IMR-90 (cell line): ENCODE measurements around the gene TIAM1. TPM values are rescaled to one million over a fixed set of nuclear protein-coding genes. Genes with fewer than 3 reads are reported as not detected.

Experiments used
- ATAC-seq: fragments of 200-7000 bp; cut with Tn5 transposase; 2 replicates; pipeline ENCODE4 v1.9.1; 2020; ENCODE audit warnings: low read depth, mild to moderate bottlenecking, moderate library complexity
- BruUV-seq: library from RNA; stranded (reverse); fragments of 400-500 nt; replicated peaks from 2 replicates; lab custom pipeline; 2021; lab: Mats Ljungman, UMichigan
- CTCF ChIA-PET: fragments of 300-600 bp; formaldehyde crosslinking; extraction: SDS; loops from one replicate; lab custom pipeline; 2021; ENCODE audit warnings: antibody characterized with exemption; lab: Yijun Ruan, JAX
- POLR2A ChIA-PET: fragments of 300-600 bp; sonication (Branson Sonifier 250); formaldehyde crosslinking; loops from one replicate; lab custom pipeline; 2022; ENCODE audit warnings: antibody characterized with exemption; ENCODE audit not compliant: unreplicated experiment; lab: Charles Lee
- DNase-seq: peaks from one replicate; pipeline ENCODE4 v3.0.0; 2013
- H2AFZ ChIP-seq: replicated peaks from 2 replicates; pipeline ENCODE3; 2013; ENCODE audit warnings: low read length, mild to moderate bottlenecking; ENCODE audit not compliant: poor library complexity
- H2AK5ac ChIP-seq: 2 replicates; pipeline ENCODE4 v1.6.1; 2013; ENCODE audit warnings: low read depth, low read length, inconsistent platforms
- H2AK9ac ChIP-seq: replicated peaks from 2 replicates; pipeline ENCODE3; 2013; ENCODE audit warnings: mild to moderate bottlenecking, low read depth, low read length, moderate library complexity; ENCODE audit not compliant: poor library complexity
- H2BK120ac ChIP-seq: 2 replicates; pipeline ENCODE4 v1.6.1; 2013; ENCODE audit warnings: low read depth, low read length, inconsistent platforms
- H2BK15ac ChIP-seq: 3 replicates; pipeline ENCODE4 v1.6.1; 2013; ENCODE audit warnings: low read depth, low read length, inconsistent platforms
- H2BK20ac ChIP-seq: 2 replicates; pipeline ENCODE4 v1.6.1; 2013; ENCODE audit warnings: low read depth, mild to moderate bottlenecking, inconsistent platforms, low read length, moderate library complexity
- H2BK5ac ChIP-seq: 2 replicates; pipeline ENCODE4 v1.6.1; 2013; ENCODE audit warnings: mild to moderate bottlenecking, low read depth, low read length, inconsistent platforms; ENCODE audit not compliant: poor library complexity, severe bottlenecking
- H3K14ac ChIP-seq: replicated peaks from 2 replicates; pipeline ENCODE4 v1.6.1; 2013; ENCODE audit warnings: low read depth, low read length, inconsistent platforms
- H3K18ac ChIP-seq: 2 replicates; pipeline ENCODE4 v1.6.1; 2013; ENCODE audit warnings: low read depth, low read length, control low read depth
- H3K23ac ChIP-seq: 2 replicates; pipeline ENCODE4 v1.6.1; 2013; ENCODE audit warnings: low read depth, low read length, inconsistent platforms
- H3K27ac ChIP-seq: 2 replicates; pipeline ENCODE4 v1.5.1; 2013; ENCODE audit warnings: mild to moderate bottlenecking, control low read depth, low read length; ENCODE audit not compliant: insufficient read depth
- H3K27me3 ChIP-seq: 2 replicates; pipeline ENCODE4 v1.6.1; 2013; ENCODE audit warnings: low read length; ENCODE audit not compliant: control insufficient read depth, insufficient read depth
- H3K36me3 ChIP-seq: 2 replicates; pipeline ENCODE4 v1.6.1; 2013; ENCODE audit warnings: low read length, mixed read lengths; ENCODE audit not compliant: control insufficient read depth, insufficient read depth
- H3K4ac ChIP-seq: 2 replicates; pipeline ENCODE4 v1.6.1; 2013; ENCODE audit warnings: low read depth, low read length, inconsistent platforms
- H3K4me1 ChIP-seq: 2 replicates; pipeline ENCODE4 v1.6.1; 2013; ENCODE audit warnings: low read length, mixed read lengths; ENCODE audit not compliant: control insufficient read depth, insufficient read depth
- H3K4me2 ChIP-seq: 2 replicates; pipeline ENCODE4 v1.6.1; 2013; ENCODE audit warnings: low read depth, mild to moderate bottlenecking, control low read depth, low read length, moderate library complexity
- H3K4me3 ChIP-seq: 2 replicates; pipeline ENCODE4 v1.5.1; 2013; ENCODE audit warnings: low read depth, mild to moderate bottlenecking, control low read depth, low read length, moderate library complexity; ENCODE audit not compliant: insufficient read depth
- H3K56ac ChIP-seq: 2 replicates; pipeline ENCODE4 v1.6.1; 2013; ENCODE audit warnings: low read length, inconsistent platforms; ENCODE audit not compliant: insufficient read depth; ENCODE audit errors: extremely low read depth
- H3K79me1 ChIP-seq, 2 experiments: 2 replicates each; pipeline ENCODE4 v1.6.1; 2013; ENCODE audit warnings: low read length in 2 of 2, inconsistent platforms in 1 of 2, low read depth in 1 of 2
- H3K9ac ChIP-seq: 2 replicates; pipeline ENCODE4 v1.6.1; 2013; ENCODE audit warnings: low read depth, low read length, control low read depth
- H3K9me1 ChIP-seq: 2 replicates; pipeline ENCODE4 v1.6.1; 2013; ENCODE audit warnings: low read length, inconsistent platforms; ENCODE audit not compliant: insufficient read depth
- H3K9me3 ChIP-seq: 2 replicates; pipeline ENCODE4 v1.6.1; 2013; ENCODE audit warnings: low read length; ENCODE audit not compliant: control insufficient read depth, insufficient read depth
- H4K20me1 ChIP-seq: 2 replicates; pipeline ENCODE4 v1.6.1; 2013; ENCODE audit warnings: low read length, inconsistent platforms; ENCODE audit not compliant: insufficient read depth
- H4K5ac ChIP-seq: 2 replicates; pipeline ENCODE4 v1.6.1; 2013; ENCODE audit warnings: mild to moderate bottlenecking, low read depth, low read length, control low read depth
- H4K8ac ChIP-seq, 2 experiments: 2 replicates each; pipeline ENCODE4 v1.6.1; 2013; ENCODE audit warnings: low read depth in 2 of 2, low read length in 2 of 2, control low read depth in 1 of 2, inconsistent platforms in 1 of 2
- H4K91ac ChIP-seq: 2 replicates; pipeline ENCODE4 v1.6.1; 2013; ENCODE audit warnings: low read depth, low read length, inconsistent platforms; ENCODE audit not compliant: insufficient read depth
- CHD1 ChIP-seq: IDR thresholded peaks from 2 replicates; pipeline ENCODE4 v1.6.1; 2012; ENCODE audit warnings: low read depth, low read length, improper control_type of control experiment
- CTCF ChIP-seq: conservative IDR thresholded peaks from 2 replicates; pipeline ENCODE4 v1.5.1; 2012; ENCODE audit warnings: mild to moderate bottlenecking, low read depth, low read length, improper control_type of control experiment
- FOS ChIP-seq: fragments of 150-350 bp; IDR thresholded peaks from 2 replicates; pipeline ENCODE4 v1.6.1; 2016; ENCODE audit warnings: low read depth, low read length
- MAFK ChIP-seq: IDR thresholded peaks from 2 replicates; pipeline ENCODE4 v1.6.1; 2012; ENCODE audit warnings: low read depth, low read length, improper control_type of control experiment
- MAZ ChIP-seq: IDR thresholded peaks from 2 replicates; pipeline ENCODE4 v1.6.1; 2012; ENCODE audit warnings: low read depth, mild to moderate bottlenecking, low read length, improper control_type of control experiment, moderate library complexity, borderline replicate concordance
- SMC3 ChIP-seq: fragments of 150-350 bp; IDR thresholded peaks from 2 replicates; pipeline ENCODE4 v1.6.1; 2016; ENCODE audit warnings: low read depth, mild to moderate bottlenecking, antibody characterized with exemption, low read length, moderate library complexity
- USF2 ChIP-seq: fragments of 150-350 bp; IDR thresholded peaks from 2 replicates; pipeline ENCODE4 v1.6.1; 2017; ENCODE audit warnings: mild to moderate bottlenecking, antibody characterized with exemption, low read length, low read depth
- WGBS, 2 experiments: methylation state at CpG; one replicate each; pipeline versions ENCODE4 v1.1.5 to v1.1.7; 2013; ENCODE audit warnings: missing lambda C conversion rate in 2 of 2; ENCODE audit not compliant: insufficient read length in 1 of 2; ENCODE audit errors: extremely low coverage in 2 of 2; 5-methylcytosine and 5-hydroxymethylcytosine counted together
- dilution Hi-C: fragments of 300-500 bp; cut with HindIII; formaldehyde crosslinking; loops from one replicate; pipeline ENCODE4 v1.14.3; 2018; ENCODE audit warnings: low sequenced_read_pairs; ENCODE audit not compliant: unreplicated experiment
- in situ Hi-C: fragments of 300-500 bp; cut with MboI; formaldehyde crosslinking; loops from 3 replicates; pipeline ENCODE4 v1.14.3; 2019; ENCODE audit warnings: low sequenced_read_pairs, inconsistent platforms, mixed read lengths
- intact Hi-C: fragments of 100-400 bp; cut with micrococcal nuclease; formaldehyde crosslinking; loops from 2 replicates; pipeline ENCODE4 v1.10.0; 2022
- polyA plus RNA-seq, 3 experiments: library from polyadenylated mRNA; depleted of rRNA; stranded (reverse); fragments of >200 nt; gene quantifications; 2 replicates each; pipeline ENCODE4 v1.2.3, GENCODE V29; 2012; ENCODE audit warnings: low replicate concordance in 1 of 3
- total RNA-seq: library from RNA; depleted of rRNA; stranded (reverse); fragments of >200 nt; gene quantifications from 2 replicates; pipeline ENCODE4 v1.2.3, GENCODE V29; 2012
- TF ChIP-seq, protein P1 (sequence below): fragments of 150-350 bp; IDR thresholded peaks from 2 replicates; pipeline ENCODE4 v1.6.1; 2016; ENCODE audit warnings: low read depth, mild to moderate bottlenecking, low read length, moderate library complexity, borderline replicate concordance

TIAM1 gene
- total and polyA plus RNA-seq, 2 of the 4 experiments (the other 2 are of a cell fraction), result 2.9 to 9.3 TPM

DNA sequence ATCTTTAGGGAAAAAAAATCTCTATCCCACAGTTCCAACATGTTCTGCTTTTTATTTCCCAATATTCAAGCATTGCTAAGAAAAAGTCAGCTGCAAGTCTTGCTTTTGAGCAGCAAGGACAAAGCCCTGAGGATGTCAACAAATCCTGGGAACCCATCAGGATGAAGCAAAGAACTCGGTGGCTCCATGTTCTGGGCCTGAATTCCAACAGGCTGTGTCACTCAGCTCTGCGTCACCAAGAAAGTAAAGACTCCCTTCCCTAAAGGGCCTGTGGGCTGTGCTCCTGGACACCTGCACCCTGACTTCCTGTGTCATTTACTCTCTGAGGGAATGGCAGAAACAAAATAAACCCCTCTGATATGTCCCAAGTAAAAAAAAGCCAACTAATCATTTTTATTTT, 95.5 kb downstream of the TIAM1 start:
- no peak overlapping the region for H4K5ac ChIP-seq
- no peak overlapping the region for H2BK5ac ChIP-seq
- no peak overlapping the region for H3K4me2 ChIP-seq
- no peaks in the 10 kb centered on the region for H3K9me3 ChIP-seq
- ChIA-PET CTCF (interaction anchor here (0.7 kb wide), 1 partner anchor 13 kb away, joined by 3 read pairs; no protein-coding TSS in a partner anchor), POLR2A (no interaction called here)
- H2AK9ac ChIP-seq, result no peak overlapping the region
- H3K36me3 ChIP-seq, result no peaks in the 10 kb centered on the region
- no peak overlapping the region for H2BK20ac ChIP-seq
- H3K27ac ChIP-seq, result no peak overlapping the region
- H3K4me1 ChIP-seq, result no peaks in the 10 kb centered on the region
- H2AFZ ChIP-seq, result no peak overlapping the region
- H4K8ac ChIP-seq, result no peak overlapping the region
- in situ Hi-C loops, result no loop called here
- no peak overlapping the region for H4K91ac ChIP-seq
- H3K4me3 ChIP-seq, result no peak overlapping the region
- BruUV-seq, result no TSS peak
- H3K56ac ChIP-seq, result no peak overlapping the region
- H3K4ac ChIP-seq, result no peak overlapping the region
- no peaks in the 10 kb centered on the region for H3K79me1 ChIP-seq
- H3K23ac ChIP-seq, result no peak overlapping the region
- H3K9me1 ChIP-seq, result no peaks in the 10 kb centered on the region
- no peak overlapping the region for H2BK120ac ChIP-seq
- no peak overlapping the region for H2AK5ac ChIP-seq
- no peaks in the 10 kb centered on the region for H3K27me3 ChIP-seq
- no peak for ATAC-seq
- H3K18ac ChIP-seq, result no peak overlapping the region
- no peak overlapping the region for H3K14ac ChIP-seq
- 52% methylated on average over 2 of the region's 2 CpGs; no CpG with 5 or more reads in 1 of the 2 experiments for WGBS, 2 experiments
- no peak for TF ChIP-seq SMC3
- no peak for TF ChIP-seq FOS
- TF ChIP-seq CTCF, result no peak
- TF ChIP-seq CHD1, result no peak
- peak; percentile 40 for TF ChIP-seq MAFK
- TF ChIP-seq USF2, result no peak
- TF ChIP-seq, protein P1, sequence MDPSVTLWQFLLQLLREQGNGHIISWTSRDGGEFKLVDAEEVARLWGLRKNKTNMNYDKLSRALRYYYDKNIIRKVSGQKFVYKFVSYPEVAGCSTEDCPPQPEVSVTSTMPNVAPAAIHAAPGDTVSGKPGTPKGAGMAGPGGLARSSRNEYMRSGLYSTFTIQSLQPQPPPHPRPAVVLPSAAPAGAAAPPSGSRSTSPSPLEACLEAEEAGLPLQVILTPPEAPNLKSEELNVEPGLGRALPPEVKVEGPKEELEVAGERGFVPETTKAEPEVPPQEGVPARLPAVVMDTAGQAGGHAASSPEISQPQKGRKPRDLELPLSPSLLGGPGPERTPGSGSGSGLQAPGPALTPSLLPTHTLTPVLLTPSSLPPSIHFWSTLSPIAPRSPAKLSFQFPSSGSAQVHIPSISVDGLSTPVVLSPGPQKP, result no peak
- TF ChIP-seq MAZ, result no peak
- DNase-seq, result peak; percentile 63
- no peaks in the 10 kb centered on the region for H4K20me1 ChIP-seq
- dilution Hi-C loops, result no loop called here
- H2BK15ac ChIP-seq, result no peak overlapping the region
- intact Hi-C loops, result no loop called here
- no peak overlapping the region for H3K9ac ChIP-seq
